Measurements from ENCODE around the gene TRMT11.

DNA sequence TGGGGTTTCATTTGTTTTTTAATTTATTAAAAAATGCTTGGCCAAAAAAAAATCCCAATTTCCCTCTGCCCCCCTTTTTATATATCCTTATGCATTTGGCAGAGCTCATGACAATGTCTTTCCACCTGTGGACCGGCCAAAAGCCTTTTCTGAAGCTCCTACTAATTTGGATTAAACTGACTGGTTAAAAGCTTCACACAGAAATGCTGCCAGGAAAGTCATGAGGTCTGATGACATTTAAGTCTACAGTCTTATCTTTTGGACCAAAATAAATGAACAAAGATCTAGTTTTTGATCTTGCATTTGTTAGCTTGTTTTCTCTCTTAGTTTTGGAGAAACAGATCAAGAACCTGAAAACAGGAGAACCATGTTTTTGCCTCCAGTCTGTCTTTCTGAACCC is 66.1 kb downstream of the TRMT11 start:
- TF ChIP-seq EZH2 (IDR thresholded peaks at IDR 0.05; ENCODE audit: low read depth): no peak
- TF ChIP-seq, protein P1, sequence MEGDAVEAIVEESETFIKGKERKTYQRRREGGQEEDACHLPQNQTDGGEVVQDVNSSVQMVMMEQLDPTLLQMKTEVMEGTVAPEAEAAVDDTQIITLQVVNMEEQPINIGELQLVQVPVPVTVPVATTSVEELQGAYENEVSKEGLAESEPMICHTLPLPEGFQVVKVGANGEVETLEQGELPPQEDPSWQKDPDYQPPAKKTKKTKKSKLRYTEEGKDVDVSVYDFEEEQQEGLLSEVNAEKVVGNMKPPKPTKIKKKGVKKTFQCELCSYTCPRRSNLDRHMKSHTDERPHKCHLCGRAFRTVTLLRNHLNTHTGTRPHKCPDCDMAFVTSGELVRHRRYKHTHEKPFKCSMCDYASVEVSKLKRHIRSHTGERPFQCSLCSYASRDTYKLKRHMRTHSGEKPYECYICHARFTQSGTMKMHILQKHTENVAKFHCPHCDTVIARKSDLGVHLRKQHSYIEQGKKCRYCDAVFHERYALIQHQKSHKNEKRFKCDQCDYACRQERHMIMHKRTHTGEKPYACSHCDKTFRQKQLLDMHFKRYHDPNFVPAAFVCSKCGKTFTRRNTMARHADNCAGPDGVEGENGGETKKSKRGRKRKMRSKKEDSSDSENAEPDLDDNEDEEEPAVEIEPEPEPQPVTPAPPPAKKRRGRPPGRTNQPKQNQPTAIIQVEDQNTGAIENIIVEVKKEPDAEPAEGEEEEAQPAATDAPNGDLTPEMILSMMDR (conservative IDR thresholded peaks at IDR 0.05): no peak

All from PC-9 (cell line).